NCI-H748 (cell line): ENCODE measurements around the gene AP1S1.
"Not testable (repeated sequence)": the region's sequence is repeated elsewhere in the genome, so short reads cannot be mapped to it uniquely, and the experiment has no call there.

Experiments used
- DNase-seq: peaks from one replicate; lab custom pipeline; 2025; ENCODE audit not compliant: unreplicated experiment; lab: John Stamatoyannopoulos, UW

The AP1S1 gene

GRCh38 chr7:101199522-101199921, 45.2 kb downstream of the AP1S1 start:
- not testable (repeated sequence) for DNase-seq

- DNase-seq = no peak
Measured at GRCh38 chr7:101200504-101200861, 46.2 kb downstream of the AP1S1 start.

GRCh38 chr7:101200862-101201599, 46.8 kb downstream of the AP1S1 start, which contains the start of gene MOGAT3:
Gene MOGAT3, minus strand, starts transcription at chr7:101201036. Its CDS starts 182 bp downstream, at chr7:101200854.
- DNase-seq = no peak

GRCh38 chr7:101201695-101202602, 47.7 kb downstream of the AP1S1 start:
- DNase-seq = no peak

- DNase-seq = no peak
Measured at GRCh38 chr7:101202603-101202918, 48.3 kb downstream of the AP1S1 start.

- not testable (repeated sequence) for DNase-seq
Measured at GRCh38 chr7:101203740-101204738, 49.8 kb downstream of the AP1S1 start.

GRCh38 chr7:101205901-101206664, 51.8 kb downstream of the AP1S1 start:
- DNase-seq = no peak

- no peak for DNase-seq
Measured at GRCh38 chr7:101206665-101207042, 52.4 kb downstream of the AP1S1 start.

GRCh38 chr7:101207459-101207858, 53.2 kb downstream of the AP1S1 start:
- DNase-seq = no peak

GRCh38 chr7:101208794-101209193, 54.5 kb downstream of the AP1S1 start:
- no peak for DNase-seq

GRCh38 chr7:101210143-101210542, 55.9 kb downstream of the AP1S1 start:
- DNase-seq = no peak
